ENCODE measurements around the gene CNOT8.

- TF ChIP-seq FOSL1 (IDR thresholded peaks at IDR 0.05; ENCODE audit: low read depth) (no peak), CTCF (IDR thresholded peaks at IDR 0.05 in 2 of 3, conservative IDR thresholded peaks at IDR 0.05 in 1 of 3; ENCODE audit: borderline replicate concordance in 1 of 3, insufficient read depth in 1 of 3, low read depth in 2 of 3, low read length in 2 of 3) (no peak), POLR2A (IDR thresholded peaks at IDR 0.05; ENCODE audit: borderline replicate concordance, extremely low read depth, insufficient read depth, insufficient read length) (no peak), SIN3A (IDR thresholded peaks at IDR 0.05; ENCODE audit: low read depth) (no peak), YY1 (IDR thresholded peaks at IDR 0.05; ENCODE audit: extremely low read depth, insufficient replicate concordance, low read depth, low read length) (no peak), EZH2 (IDR thresholded peaks at IDR 0.05) (no peak), ZBTB33 (IDR thresholded peaks at IDR 0.05; ENCODE audit: extremely low read depth, insufficient replicate concordance, low read length) (no peak), EZH2phosphoT487 (IDR thresholded peaks at IDR 0.05; ENCODE audit: borderline replicate concordance) (no peak), SRF (IDR thresholded peaks at IDR 0.05; ENCODE audit: low read depth) (no peak), SP1 (IDR thresholded peaks at IDR 0.05; ENCODE audit: low read depth) (no peak)
Measured at GRCh38 chr5:154862766-154863165, 4.3 kb downstream of the CNOT8 start.
